ENCODE results near the gene UBE2K.
"Not testable (repeated sequence)": the region's sequence is repeated elsewhere in the genome, so short reads cannot be mapped to it uniquely, and the experiment has no call there.

Gene UBE2K

DNA sequence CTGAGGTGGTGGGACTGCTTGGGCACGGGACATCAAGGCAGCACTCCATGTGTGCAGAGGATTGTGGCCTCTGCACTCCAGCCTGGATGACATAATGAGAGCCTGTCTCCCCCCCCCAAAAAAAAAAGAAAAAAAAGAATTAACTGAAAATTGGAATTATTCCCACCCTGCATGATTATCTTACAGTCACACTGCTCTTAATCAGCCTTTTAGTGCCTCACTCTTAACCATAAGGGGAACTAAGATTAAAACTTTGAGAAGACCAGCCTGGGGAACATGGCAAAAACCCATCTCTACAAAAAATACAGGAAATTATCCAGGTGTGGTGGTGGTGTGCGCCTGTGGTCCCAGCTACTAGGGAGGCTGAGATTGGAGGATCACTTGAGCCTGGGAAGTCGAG, 94.6 kb downstream of the UBE2K start:
- no peak overlapping the region for H3K9ac ChIP-seq (ENCODE audit: low read length in 2 of 2)
- no peaks in the 10 kb centered on the region for H3K36me3 ChIP-seq (ENCODE audit: control insufficient read depth in 2 of 2, insufficient read depth in 2 of 2, low read length in 2 of 2)
- H3K27me3 ChIP-seq (ENCODE audit: control insufficient read depth in 1 of 2, insufficient read depth in 2 of 2, low read length in 2 of 2), result no peaks in the 10 kb centered on the region
- H3K9me3 ChIP-seq (ENCODE audit: control insufficient read depth in 2 of 2, low read length in 2 of 2), result no peaks in the 10 kb centered on the region
- H3K4me1 ChIP-seq (ENCODE audit: control insufficient read depth, insufficient read depth, low read length), result no peaks in the 10 kb centered on the region
- no peak overlapping the region for H3K27ac ChIP-seq (ENCODE audit: low read length)
- H3K4me3 ChIP-seq (ENCODE audit: low read length in 2 of 2), result no peak overlapping the region

DNA sequence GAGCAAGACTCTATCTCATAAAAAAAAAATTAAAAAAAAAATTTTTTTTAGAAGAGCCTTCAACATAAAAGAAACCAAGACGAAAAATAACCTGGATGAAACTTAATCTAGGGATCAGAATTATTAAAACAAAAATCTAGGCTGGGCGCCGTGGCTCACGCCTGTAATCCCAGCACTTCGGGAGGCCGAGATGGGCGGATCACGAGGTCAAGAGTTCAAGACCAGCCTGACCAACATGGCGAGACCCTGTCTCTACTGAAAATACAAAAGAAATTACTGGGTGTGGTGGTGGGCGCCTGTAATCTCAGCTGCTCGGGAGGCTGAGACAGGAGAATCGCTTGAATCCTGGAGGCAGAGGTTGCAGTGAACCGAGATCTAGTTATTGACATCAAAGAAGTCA, 95.0 kb downstream of the UBE2K start:
- H3K36me3 ChIP-seq (ENCODE audit: control insufficient read depth in 2 of 2, insufficient read depth in 2 of 2, low read length in 2 of 2); H3K27ac ChIP-seq (ENCODE audit: low read length); H3K9me3 ChIP-seq (ENCODE audit: control insufficient read depth in 2 of 2, low read length in 2 of 2); H3K4me1 ChIP-seq (ENCODE audit: control insufficient read depth, insufficient read depth, low read length); H3K27me3 ChIP-seq (ENCODE audit: control insufficient read depth in 1 of 2, insufficient read depth in 2 of 2, low read length in 2 of 2); H3K4me3 ChIP-seq (ENCODE audit: low read length in 2 of 2); H3K9ac ChIP-seq (ENCODE audit: low read length in 2 of 2): not testable (repeated sequence)

DNA sequence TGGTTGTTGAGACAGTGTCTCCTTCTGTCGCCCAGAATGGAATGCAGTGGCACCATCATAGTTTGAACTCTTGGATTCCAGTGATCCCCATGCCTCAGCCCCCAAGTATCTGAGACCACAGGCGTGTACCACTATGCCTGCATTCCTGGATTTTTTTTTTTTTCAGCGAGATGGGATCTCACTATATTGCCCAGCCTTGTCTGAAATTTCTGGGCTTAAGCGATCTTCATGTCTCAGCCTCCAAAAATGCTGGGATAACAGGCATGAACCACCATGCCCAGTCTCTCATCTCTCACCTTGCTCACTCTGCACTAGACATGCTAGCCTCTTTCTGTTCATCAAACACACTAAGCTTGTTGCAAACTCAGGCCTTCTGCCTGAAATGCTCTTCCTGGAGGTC, 104.1 kb downstream of the UBE2K start:
- Histone ChIP-seq H3K9ac (ENCODE audit: low read length in 2 of 2) (no peak overlapping the region), H3K27me3 (ENCODE audit: control insufficient read depth in 1 of 2, insufficient read depth in 2 of 2, low read length in 2 of 2) (no peaks in the 10 kb centered on the region), H3K4me3 (ENCODE audit: low read length in 2 of 2) (no peak overlapping the region), H3K9me3 (ENCODE audit: control insufficient read depth in 2 of 2, low read length in 2 of 2) (no peaks in the 10 kb centered on the region), H3K4me1 (ENCODE audit: control insufficient read depth, insufficient read depth, low read length) (no peaks in the 10 kb centered on the region), H3K27ac (ENCODE audit: low read length) (no peak overlapping the region), H3K36me3 (ENCODE audit: control insufficient read depth in 2 of 2, insufficient read depth in 2 of 2, low read length in 2 of 2) (no peaks in the 10 kb centered on the region)

DNA sequence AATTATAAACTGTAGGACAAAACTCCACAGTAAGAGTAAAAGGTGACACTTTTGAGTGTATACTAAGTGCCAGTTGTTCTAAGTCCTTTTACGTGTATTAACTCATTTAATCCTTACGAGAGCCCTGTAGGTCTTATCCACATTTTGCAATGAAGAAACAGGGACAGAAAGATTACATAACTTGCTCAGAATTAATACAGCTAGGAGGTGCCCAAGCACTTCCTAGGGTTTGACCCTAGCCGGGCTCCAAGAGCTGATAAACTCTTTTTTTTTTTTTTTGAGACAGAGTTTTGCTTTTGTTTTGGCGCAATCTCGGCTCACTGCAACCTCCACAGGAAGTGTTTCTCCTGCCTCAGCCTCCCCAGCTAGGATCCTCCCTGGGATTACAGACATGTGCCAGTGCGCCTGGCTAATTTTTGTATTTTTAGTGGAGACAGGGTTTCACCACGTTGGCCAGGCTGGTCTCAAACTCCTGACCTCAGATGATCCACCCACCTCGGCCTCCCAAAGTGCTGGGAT, 110.4 kb downstream of the UBE2K start:
- H3K36me3 ChIP-seq (ENCODE audit: control insufficient read depth in 2 of 2, insufficient read depth in 2 of 2, low read length in 2 of 2), result no peaks in the 10 kb centered on the region
- H3K4me3 ChIP-seq (ENCODE audit: low read length in 2 of 2), result no peak overlapping the region
- H3K27me3 ChIP-seq (ENCODE audit: control insufficient read depth in 1 of 2, insufficient read depth in 2 of 2, low read length in 2 of 2), result no peaks in the 10 kb centered on the region
- no peak overlapping the region for H3K27ac ChIP-seq (ENCODE audit: low read length)
- no peak overlapping the region for H3K9ac ChIP-seq (ENCODE audit: low read length in 2 of 2)
- H3K9me3 ChIP-seq (ENCODE audit: control insufficient read depth in 2 of 2, low read length in 2 of 2), result no peaks in the 10 kb centered on the region
- no peaks in the 10 kb centered on the region for H3K4me1 ChIP-seq (ENCODE audit: control insufficient read depth, insufficient read depth, low read length)

DNA sequence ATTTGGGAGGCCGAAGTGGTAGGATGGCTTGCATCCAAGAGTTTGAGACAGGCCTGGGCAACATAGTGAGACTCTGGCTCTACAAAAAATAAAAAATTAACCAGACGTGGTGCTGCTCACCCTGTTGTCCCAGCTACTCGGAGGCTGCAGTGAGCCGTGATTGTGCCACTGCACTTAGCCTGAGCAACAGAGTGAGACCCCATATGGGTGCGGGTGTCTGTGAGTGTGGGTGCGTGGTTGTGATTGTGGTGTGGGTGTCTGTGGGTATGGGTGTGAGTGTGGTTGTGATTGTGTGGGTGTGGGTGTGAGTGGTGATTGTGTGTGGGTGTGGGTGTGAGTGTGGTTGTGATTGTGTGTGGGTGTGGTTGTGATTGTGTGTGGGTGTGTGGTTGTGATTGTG, 114.6 kb downstream of the UBE2K start:
- Histone ChIP-seq H3K4me1 (ENCODE audit: control insufficient read depth, insufficient read depth, low read length) (no peaks in the 10 kb centered on the region), H3K27me3 (ENCODE audit: control insufficient read depth in 1 of 2, insufficient read depth in 2 of 2, low read length in 2 of 2) (no peaks in the 10 kb centered on the region), H3K4me3 (ENCODE audit: low read length in 2 of 2) (no peak overlapping the region), H3K9ac (ENCODE audit: low read length in 2 of 2) (no peak overlapping the region), H3K36me3 (ENCODE audit: control insufficient read depth in 2 of 2, insufficient read depth in 2 of 2, low read length in 2 of 2) (no peaks in the 10 kb centered on the region), H3K27ac (ENCODE audit: low read length) (no peak overlapping the region), H3K9me3 (ENCODE audit: control insufficient read depth in 2 of 2, low read length in 2 of 2) (no peaks in the 10 kb centered on the region)

DNA sequence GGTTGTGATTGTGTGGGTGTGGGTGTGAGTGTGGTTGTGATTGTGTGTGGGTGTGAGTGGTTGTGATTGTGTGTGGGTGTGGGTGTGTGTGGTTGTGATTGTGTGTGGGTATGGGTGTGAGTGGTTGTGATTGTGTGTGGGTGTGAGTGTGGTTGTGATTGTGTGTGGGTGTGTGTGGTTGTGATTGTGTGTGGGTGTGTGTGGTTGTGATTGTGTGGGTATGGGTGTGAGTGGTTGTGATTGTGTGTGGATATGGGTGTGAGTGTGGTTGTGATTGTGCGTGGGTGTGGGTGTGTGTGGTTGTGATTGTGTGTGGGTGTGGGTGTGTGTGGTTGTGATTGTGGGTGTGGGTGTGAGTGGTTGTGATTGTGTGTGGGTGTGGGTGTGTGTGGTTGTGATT, 115.1 kb downstream of the UBE2K start:
- not testable (repeated sequence) for H3K4me3 ChIP-seq (ENCODE audit: low read length in 2 of 2); H3K9ac ChIP-seq (ENCODE audit: low read length in 2 of 2); H3K36me3 ChIP-seq (ENCODE audit: control insufficient read depth in 2 of 2, insufficient read depth in 2 of 2, low read length in 2 of 2); H3K4me1 ChIP-seq (ENCODE audit: control insufficient read depth, insufficient read depth, low read length); H3K27ac ChIP-seq (ENCODE audit: low read length); H3K9me3 ChIP-seq (ENCODE audit: control insufficient read depth in 2 of 2, low read length in 2 of 2); H3K27me3 ChIP-seq (ENCODE audit: control insufficient read depth in 1 of 2, insufficient read depth in 2 of 2, low read length in 2 of 2)

DNA sequence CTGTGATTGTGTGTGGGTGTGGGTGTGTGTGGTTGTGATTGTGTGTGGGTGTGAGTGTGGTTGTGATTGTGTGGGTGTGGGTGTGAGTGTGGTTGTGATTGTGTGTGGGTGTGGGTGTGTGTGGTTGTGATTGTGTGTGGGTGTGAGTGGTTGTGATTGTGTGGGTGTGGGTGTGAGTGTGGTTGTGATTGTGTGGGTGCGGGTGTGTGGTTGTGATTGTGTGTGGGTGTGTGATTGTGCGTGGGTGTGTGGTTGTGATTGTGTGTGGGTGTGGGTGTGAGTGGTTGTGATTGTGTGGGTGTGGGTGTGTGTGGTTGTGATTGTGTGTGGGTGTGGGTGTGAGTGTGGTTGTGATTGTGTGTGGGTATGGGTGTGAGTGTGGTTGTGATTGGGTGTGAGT, 115.8 kb downstream of the UBE2K start:
- H3K9me3 ChIP-seq (ENCODE audit: control insufficient read depth in 2 of 2, low read length in 2 of 2); H3K27me3 ChIP-seq (ENCODE audit: control insufficient read depth in 1 of 2, insufficient read depth in 2 of 2, low read length in 2 of 2); H3K27ac ChIP-seq (ENCODE audit: low read length); H3K9ac ChIP-seq (ENCODE audit: low read length in 2 of 2); H3K4me3 ChIP-seq (ENCODE audit: low read length in 2 of 2); H3K36me3 ChIP-seq (ENCODE audit: control insufficient read depth in 2 of 2, insufficient read depth in 2 of 2, low read length in 2 of 2); H3K4me1 ChIP-seq (ENCODE audit: control insufficient read depth, insufficient read depth, low read length): not testable (repeated sequence)

DNA sequence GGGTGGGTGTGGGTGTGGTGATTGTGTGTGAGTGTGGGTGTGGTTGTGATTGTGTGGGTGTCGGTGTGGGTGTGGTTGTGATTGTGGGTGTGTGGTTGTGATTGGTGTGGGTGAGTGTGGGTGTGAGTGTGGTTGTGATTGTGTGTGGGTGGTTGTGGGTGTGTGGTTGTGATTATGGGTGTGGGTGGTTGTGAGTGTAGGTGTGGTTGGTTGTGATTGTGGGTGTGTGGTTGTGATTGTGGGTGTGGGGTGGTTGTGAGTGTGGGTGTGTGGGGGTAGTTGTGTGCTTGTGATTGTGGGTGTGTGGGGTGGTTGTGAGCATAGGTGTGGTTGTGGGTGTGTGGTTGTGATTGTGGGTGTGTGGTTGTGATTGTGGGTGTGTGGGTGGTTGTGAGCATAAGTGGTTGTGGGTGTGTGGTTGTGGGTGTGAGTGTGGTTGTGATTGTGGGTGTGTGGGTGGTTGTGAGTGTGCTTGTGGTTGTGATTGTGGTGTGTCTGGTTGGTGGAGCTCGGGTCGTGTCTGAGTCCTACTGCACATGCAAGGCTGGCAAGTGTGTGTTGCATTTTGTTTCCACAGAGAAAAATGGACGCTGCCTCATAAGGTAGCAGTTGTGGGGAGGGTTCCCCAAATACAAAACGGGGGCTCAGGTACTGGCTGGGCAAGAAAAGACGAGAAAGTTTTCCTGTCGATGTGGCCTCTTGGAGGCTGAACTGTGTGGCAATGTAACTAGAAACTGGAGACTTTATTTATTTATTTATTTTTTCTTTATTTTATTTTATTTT, 116.7 kb downstream of the UBE2K start:
- no peaks in the 10 kb centered on the region for H3K4me1 ChIP-seq (ENCODE audit: control insufficient read depth, insufficient read depth, low read length)

DNA sequence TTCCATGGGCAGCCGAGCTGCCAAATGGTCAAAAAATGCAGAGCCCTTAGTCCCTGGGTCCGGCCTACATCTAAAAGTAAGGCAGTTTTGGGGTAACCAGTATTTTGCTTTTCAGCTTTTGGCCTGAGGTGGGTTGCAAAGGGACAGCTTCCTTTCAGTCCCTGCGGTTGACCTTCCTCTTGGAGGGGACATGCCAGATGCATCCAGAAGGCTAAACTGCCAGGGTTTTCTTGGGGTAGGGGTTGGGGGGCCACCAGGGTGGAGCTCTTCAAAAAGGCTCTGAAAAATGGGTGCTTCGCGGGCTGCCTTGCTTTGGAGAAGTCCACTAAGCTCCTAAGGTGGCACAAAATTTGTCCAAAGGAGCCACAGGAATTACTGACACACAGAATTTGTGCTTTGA, 120.7 kb downstream of the UBE2K start:
- Histone ChIP-seq H3K36me3 (ENCODE audit: control insufficient read depth in 2 of 2, insufficient read depth in 2 of 2, low read length in 2 of 2) (peaks cover 0 to under 1% of the 10 kb centered on the region in 2 donors), H3K27me3 (ENCODE audit: control insufficient read depth in 1 of 2, insufficient read depth in 2 of 2, low read length in 2 of 2) (no peaks in the 10 kb centered on the region), H3K27ac (ENCODE audit: low read length) (no peak overlapping the region), H3K4me3 (ENCODE audit: low read length in 2 of 2) (no peak overlapping the region), H3K9ac (ENCODE audit: low read length in 2 of 2) (no peak overlapping the region), H3K9me3 (ENCODE audit: control insufficient read depth in 2 of 2, low read length in 2 of 2) (no peaks in the 10 kb centered on the region), H3K4me1 (ENCODE audit: control insufficient read depth, insufficient read depth, low read length) (no peaks in the 10 kb centered on the region)

More for the DNA sequence above, 116.7 kb downstream of the UBE2K start:
- Histone ChIP-seq H3K27me3 (ENCODE audit: control insufficient read depth in 1 of 2, insufficient read depth in 2 of 2, low read length in 2 of 2) (no peaks in the 10 kb centered on the region), H3K4me3 (ENCODE audit: low read length in 2 of 2) (no peak overlapping the region), H3K36me3 (ENCODE audit: control insufficient read depth in 2 of 2, insufficient read depth in 2 of 2, low read length in 2 of 2) (no peaks in the 10 kb centered on the region), H3K9ac (ENCODE audit: low read length in 2 of 2) (no peak overlapping the region), H3K9me3 (ENCODE audit: control insufficient read depth in 2 of 2, low read length in 2 of 2) (no peaks in the 10 kb centered on the region), H3K27ac (ENCODE audit: low read length) (no peak overlapping the region)

DNA sequence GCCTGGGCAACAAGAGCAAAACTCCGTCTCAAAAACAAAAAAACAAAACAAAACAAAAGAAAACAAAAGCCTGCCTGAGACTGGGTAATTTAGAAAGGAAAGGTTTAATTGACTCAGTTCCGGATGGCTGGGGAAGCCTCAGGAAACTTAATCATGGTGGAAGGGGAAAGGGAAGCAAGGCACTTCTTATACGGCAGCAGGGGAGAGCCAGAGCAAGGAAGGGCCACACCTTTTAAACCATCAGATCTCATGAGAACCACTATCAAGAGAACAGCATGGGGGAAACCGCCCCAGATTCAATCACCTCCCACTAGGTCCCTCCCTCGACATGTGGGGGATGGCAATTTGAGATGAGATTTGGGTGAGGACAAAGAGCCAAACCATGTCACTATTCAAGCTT, 122.2 kb downstream of the UBE2K start:
- H3K27me3 ChIP-seq (ENCODE audit: control insufficient read depth in 1 of 2, insufficient read depth in 2 of 2, low read length in 2 of 2), result no peaks in the 10 kb centered on the region
- no peak overlapping the region for H3K27ac ChIP-seq (ENCODE audit: low read length)
- H3K36me3 ChIP-seq (ENCODE audit: control insufficient read depth in 2 of 2, insufficient read depth in 2 of 2, low read length in 2 of 2), result peaks cover 3 to 7% of the 10 kb centered on the region in 2 donors
- no peak overlapping the region for H3K4me3 ChIP-seq (ENCODE audit: low read length in 2 of 2)
- H3K9ac ChIP-seq (ENCODE audit: low read length in 2 of 2), result no peak overlapping the region
- H3K4me1 ChIP-seq (ENCODE audit: control insufficient read depth, insufficient read depth, low read length), result no peaks in the 10 kb centered on the region
- H3K9me3 ChIP-seq (ENCODE audit: control insufficient read depth in 2 of 2, low read length in 2 of 2), result no peaks in the 10 kb centered on the region

DNA sequence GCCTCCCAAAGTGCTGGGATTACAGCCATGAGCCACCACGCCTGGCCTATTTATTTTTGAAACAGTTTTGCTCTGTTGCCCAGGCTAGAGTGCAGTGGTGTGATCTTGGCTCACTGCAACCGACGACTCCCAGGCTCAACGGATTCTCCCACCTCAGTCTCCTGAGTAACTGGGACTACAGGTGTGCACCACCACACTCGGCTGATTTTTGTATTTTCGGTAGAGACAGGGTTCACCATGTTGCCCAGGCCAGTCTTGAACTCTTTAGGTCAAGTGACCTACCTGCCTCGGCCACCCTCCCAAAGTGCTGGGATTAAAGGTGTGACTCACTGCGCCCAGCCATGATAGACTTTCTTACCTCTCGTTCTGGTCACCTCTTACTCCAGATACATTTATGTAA, 124.0 kb downstream of the UBE2K start:
- H3K4me3 ChIP-seq (ENCODE audit: low read length in 2 of 2), result no peak overlapping the region
- H3K9ac ChIP-seq (ENCODE audit: low read length in 2 of 2), result no peak overlapping the region
- H3K27me3 ChIP-seq (ENCODE audit: control insufficient read depth in 1 of 2, insufficient read depth in 2 of 2, low read length in 2 of 2), result no peaks in the 10 kb centered on the region
- no peaks in the 10 kb centered on the region for H3K9me3 ChIP-seq (ENCODE audit: control insufficient read depth in 2 of 2, low read length in 2 of 2)
- H3K36me3 ChIP-seq (ENCODE audit: control insufficient read depth in 2 of 2, insufficient read depth in 2 of 2, low read length in 2 of 2), result peaks cover 7 to 8% of the 10 kb centered on the region in 2 donors
- no peak overlapping the region for H3K27ac ChIP-seq (ENCODE audit: low read length)
- H3K4me1 ChIP-seq (ENCODE audit: control insufficient read depth, insufficient read depth, low read length), result no peaks in the 10 kb centered on the region
